NCI-H2107 (cell line): Measurements from ENCODE around the gene SPATA31C1.
"Not testable (repeated sequence)": the region's sequence is repeated elsewhere in the genome, so short reads cannot be mapped to it uniquely, and the experiment has no call there.

Experiments
- DNase-seq: peaks from one replicate; lab custom pipeline; 2025; lab: John Stamatoyannopoulos, UW

Gene SPATA31C1

DNA sequence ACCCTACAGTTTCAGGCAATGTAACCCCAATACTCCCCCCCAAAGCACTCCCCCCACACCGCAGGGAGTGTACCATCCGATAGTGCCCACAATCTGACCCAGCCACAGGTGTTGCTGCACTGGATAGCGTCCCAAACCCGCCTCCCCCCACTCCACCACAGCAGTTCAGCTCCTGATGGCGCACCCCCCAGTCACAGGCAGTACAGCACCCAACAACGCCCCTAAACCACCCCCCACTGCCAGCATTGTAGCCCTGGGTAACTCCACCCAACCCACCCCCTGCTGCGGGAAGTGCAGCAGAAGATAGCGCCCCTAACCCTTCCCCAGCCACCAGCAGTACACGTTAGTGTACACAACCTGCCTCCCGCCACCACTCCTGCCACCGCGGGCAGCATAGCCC is 20.6 kb downstream of the SPATA31C1 start:
- not testable (repeated sequence) for DNase-seq

GRCh38 chr9:87939096-87939495 is 21.3 kb downstream of the SPATA31C1 start:
- not testable (repeated sequence) for DNase-seq

GRCh38 chr9:87944096-87944495 is 26.3 kb downstream of the SPATA31C1 start:
- no peak for DNase-seq

DNA sequence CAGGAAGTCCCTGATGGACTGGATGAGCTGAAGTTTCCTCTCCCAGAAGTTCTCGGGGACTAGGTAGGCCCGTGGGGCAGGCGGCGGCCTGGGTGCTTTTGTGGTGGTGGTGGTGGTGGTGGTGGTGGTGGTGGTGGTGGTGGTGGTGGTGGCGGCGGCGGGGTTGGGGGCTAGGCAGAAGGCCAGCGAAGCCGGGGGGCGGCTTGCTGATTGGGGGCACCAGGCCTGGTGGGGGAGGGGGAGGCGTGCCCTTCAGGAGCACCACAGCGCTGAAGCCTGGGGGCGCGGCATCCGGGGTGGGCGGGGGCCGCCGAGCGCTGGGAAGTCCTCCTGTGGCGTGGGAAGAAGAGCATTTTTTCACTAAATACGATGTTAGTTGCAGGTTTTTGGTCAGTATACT is 26.9 kb downstream of the SPATA31C1 start:
- no peak for DNase-seq

DNA sequence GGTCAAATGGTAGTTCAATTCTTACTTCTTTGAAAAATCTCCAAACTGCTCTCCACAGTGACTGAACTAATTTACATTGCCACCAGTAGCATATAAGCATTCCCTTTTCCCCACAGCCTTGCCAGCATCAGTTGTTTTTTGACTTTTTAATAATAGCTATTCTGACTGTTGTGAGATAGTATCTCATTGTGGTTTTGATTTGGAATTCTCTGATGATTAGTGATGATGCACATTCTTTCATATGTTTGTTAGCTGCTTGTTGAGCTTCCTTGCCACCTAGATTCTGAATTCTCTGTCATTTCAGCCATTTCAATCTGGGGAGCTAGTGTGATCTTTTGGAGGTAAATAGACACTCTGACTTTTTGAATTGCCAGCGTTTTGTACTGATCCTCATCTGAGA is 32.5 kb downstream of the SPATA31C1 start:
- DNase-seq, result no peak

GRCh38 chr9:87950765-87951488 is 33.2 kb downstream of the SPATA31C1 start:
- DNase-seq, result no peak

- DNase-seq, result no peak
Measured at GRCh38 chr9:87954230-87954629, 36.5 kb downstream of the SPATA31C1 start.

- DNase-seq, result no peak
Measured at GRCh38 chr9:87957839-87958238, 40.1 kb downstream of the SPATA31C1 start.

DNA sequence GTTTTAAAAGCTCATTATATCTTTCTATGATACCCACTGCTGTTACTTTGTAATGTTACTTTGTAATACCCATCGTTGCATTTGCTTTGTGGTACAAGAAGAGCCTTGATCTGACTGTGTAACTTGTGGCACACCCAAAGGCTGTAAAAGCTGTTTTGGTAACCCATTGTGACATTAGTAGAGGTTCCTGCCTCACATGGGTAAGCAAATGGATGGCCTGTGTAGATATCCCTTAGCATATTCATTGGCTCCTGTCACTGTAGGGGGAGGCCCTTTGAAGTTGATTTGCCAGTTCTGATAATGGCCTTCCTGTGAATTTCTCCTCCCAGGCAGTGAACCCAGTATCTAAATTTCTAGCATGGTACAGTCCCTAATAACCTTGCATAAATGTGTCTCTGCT is 40.8 kb downstream of the SPATA31C1 start:
- DNase-seq, result no peak

DNA sequence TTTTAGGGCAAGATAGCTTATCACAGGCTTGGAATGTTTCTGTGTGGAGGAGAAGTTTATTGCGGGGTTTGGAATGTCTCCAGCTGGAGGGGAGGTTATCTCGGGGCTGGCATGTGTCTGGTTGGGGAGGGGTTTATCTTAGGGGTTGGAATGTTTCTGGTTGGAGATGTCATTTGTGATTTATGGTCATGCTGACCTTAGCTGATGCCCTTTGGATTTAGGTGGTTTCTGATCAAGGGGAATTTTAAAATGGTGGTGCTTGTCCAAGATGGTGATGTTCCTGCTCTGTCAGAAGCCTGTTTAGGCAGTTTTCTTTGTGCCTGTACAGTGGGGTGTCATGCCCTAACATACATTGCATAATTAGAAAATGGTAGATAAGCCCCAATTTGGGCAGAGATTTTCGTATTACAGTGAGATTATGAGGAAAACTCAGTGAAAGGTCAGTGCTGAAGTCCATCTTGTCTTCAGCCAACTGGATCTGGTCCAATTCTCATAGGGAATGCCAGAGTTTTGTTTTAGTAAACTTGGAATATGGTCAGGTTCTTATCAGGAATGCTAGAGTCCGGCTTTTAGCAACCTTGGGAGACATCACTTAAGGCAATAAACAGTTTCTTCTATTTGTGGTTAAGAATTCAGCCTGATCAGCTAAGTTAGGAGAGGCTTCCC is 42.3 kb downstream of the SPATA31C1 start:
- no peak for DNase-seq

DNA sequence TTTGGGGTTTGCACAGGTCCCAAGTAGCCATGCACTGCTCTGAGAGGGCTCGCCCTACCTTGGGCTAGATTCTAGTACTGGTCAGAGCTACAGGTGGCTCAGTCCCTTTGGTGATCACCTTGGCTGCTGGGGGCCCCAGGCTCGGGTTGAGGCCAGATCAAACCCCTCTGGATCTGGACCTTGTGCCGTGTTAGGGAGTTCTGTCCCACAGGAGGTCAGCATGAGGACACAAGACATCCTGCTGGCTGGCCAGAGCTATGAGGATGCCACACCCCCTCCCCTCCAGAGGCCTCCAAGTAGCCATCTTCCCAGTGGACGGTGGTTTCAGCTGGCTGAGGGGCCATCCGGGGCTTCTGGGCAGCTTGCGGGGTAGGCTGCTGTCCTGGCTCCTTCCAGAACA is 46.0 kb downstream of the SPATA31C1 start:
- no peak for DNase-seq

DNA sequence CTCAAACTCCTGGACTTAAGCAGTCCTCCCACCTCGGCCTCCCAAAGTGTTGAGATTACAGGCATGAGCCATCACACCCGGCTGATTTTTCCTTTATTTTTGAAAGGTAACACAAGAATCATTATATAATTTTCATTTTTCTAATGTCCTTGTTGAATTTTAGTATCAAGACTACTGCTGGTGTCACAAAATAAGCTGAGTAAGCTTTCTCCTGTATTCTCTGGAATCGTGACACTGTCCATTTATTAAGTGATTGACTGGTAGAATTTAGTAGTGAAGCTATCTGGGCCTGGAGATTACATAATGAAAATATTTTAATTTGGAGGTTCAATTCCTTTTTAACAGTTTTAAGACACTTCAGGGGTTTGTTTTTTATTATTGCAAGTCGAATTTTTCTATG is 47.1 kb downstream of the SPATA31C1 start:
- no peak for DNase-seq

DNA sequence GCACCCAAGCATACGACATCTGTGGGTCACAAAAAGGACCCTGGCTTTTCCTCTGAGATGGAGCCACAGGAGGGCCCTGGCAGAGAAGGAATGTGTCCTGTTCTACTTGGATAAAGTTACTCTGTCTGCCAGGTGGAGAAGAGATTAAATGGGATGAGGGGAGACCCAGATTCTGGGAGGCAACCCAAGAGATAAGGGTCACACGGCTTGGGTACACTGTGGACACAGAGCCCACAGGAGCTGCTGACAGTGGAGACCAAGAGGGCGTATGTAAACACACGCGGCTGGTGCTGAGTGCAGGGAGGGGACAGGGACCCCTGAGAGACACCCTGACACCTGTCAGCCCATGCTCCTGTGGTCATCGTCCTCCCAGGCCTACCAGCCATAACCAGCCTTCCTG is 50.4 kb downstream of the SPATA31C1 start:
- no peak for DNase-seq

DNA sequence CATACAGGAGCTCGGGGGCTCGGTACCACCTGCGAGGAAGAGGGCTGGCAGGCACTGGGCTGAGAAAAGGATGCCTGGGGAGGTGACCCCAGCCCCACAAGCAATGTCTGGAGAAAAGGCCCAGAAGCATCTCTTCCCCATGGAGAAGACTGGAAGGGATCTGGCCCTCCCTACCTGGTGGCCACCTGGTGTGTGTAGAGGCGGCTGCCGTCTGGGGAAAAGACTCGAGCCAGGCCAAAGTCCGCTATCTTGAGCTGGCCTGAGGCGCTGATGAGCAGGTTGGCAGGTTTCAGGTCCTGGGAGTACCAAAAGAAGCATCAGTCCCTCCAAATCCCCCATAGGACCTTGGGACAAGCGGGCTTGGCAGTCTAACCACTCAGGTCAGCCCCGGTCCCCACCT is 52.8 kb downstream of the SPATA31C1 start:
- no peak for DNase-seq

DNA sequence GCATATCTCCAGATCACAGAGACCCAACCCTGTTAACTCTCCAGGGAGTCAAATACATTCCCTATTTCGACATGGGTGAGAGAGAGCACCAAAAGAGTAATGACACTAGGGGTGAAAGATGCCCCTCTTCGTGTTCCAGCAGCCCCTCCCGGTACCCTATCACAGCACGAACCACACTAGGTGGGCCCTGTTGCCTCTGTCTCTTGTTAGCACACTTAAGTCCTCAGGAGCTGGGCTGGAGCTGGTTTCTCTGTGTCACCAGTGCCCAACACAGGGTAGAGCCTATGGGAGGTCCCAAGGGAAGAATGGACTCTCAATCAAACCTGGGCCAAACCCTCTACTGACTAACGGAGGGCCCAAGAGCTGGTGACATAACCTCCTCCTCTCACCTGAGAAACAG is 55.4 kb downstream of the SPATA31C1 start:
- no peak for DNase-seq
